T-helper 1 cell treated with Interleukin-12 subunit alpha and Interleukin-12 subunit beta and Interleukin-4 antibody, amounts not matched to agents 30 μg/mL and 1 μg/mL, for 36 hours (primary cell): ENCODE data around the gene P3H2.
A peak's percentile ranks its signal among the peaks of the same experiment; 100 is the strongest.

Source experiments
- H3K27ac Mint-ChIP-seq: one replicate; pipeline ENCODE4 v1.8.0; 2021; ENCODE audit warnings: mild to moderate bottlenecking, mixed read lengths
- H3K27me3 Mint-ChIP-seq: one replicate; pipeline ENCODE4 v1.8.0; 2021; ENCODE audit warnings: low read depth, mixed read lengths
- H3K36me3 Mint-ChIP-seq: one replicate; pipeline ENCODE4 v1.8.0; 2021; ENCODE audit warnings: low read depth, mixed read lengths
- H3K4me1 Mint-ChIP-seq: one replicate; pipeline ENCODE4 v1.8.0; 2021; ENCODE audit warnings: low read depth, mixed read lengths
- H3K4me3 Mint-ChIP-seq: one replicate; pipeline ENCODE4 v1.8.0; 2021; ENCODE audit warnings: mild to moderate bottlenecking, moderate library complexity, mixed read lengths
- H3K9me3 Mint-ChIP-seq: one replicate; pipeline ENCODE4 v1.8.0; 2021; ENCODE audit warnings: mixed read lengths

P3H2 gene

GRCh38 chr3:190139365-190139764 is 18.7 kb upstream of the P3H2 start:
- Mint-ChIP-seq H3K27me3 (peaks cover 4% of the 10 kb centered on the region), H3K27ac (no peak overlapping the region), H3K36me3 (no peaks in the 10 kb centered on the region), H3K9me3 (no peaks in the 10 kb centered on the region), H3K4me1 (no peaks in the 10 kb centered on the region), H3K4me3 (no peak overlapping the region)

- no peak overlapping the region for H3K27ac Mint-ChIP-seq
- H3K27me3 Mint-ChIP-seq = peaks cover 6% of the 10 kb centered on the region
Observed at GRCh38 chr3:190132371-190132770, 11.7 kb upstream of the P3H2 start.

GRCh38 chr3:190131329-190131728 is 10.6 kb upstream of the P3H2 start:
- H3K4me3 Mint-ChIP-seq = no peak overlapping the region
- H3K4me1 Mint-ChIP-seq = no peaks in the 10 kb centered on the region
- no peaks in the 10 kb centered on the region for H3K9me3 Mint-ChIP-seq
- peaks cover 6% of the 10 kb centered on the region for H3K27me3 Mint-ChIP-seq
- H3K27ac Mint-ChIP-seq = no peak overlapping the region
- no peaks in the 10 kb centered on the region for H3K36me3 Mint-ChIP-seq

More at GRCh38 chr3:190132371-190132770, 11.7 kb upstream of the P3H2 start:
- H3K9me3 Mint-ChIP-seq = no peaks in the 10 kb centered on the region
- H3K36me3 Mint-ChIP-seq = no peaks in the 10 kb centered on the region
- no peak overlapping the region for H3K4me3 Mint-ChIP-seq
- no peaks in the 10 kb centered on the region for H3K4me1 Mint-ChIP-seq

- no peaks in the 10 kb centered on the region for H3K9me3 Mint-ChIP-seq
- H3K27ac Mint-ChIP-seq = no peak overlapping the region
- no peaks in the 10 kb centered on the region for H3K36me3 Mint-ChIP-seq
- no peaks in the 10 kb centered on the region for H3K4me1 Mint-ChIP-seq
- H3K4me3 Mint-ChIP-seq = no peak overlapping the region
- H3K27me3 Mint-ChIP-seq = peaks cover 6% of the 10 kb centered on the region
Observed at GRCh38 chr3:190130696-190131095, 10.0 kb upstream of the P3H2 start.

- H3K9me3 Mint-ChIP-seq = no peaks in the 10 kb centered on the region
- no peaks in the 10 kb centered on the region for H3K36me3 Mint-ChIP-seq
- no peaks in the 10 kb centered on the region for H3K4me1 Mint-ChIP-seq
- H3K27ac Mint-ChIP-seq = no peak overlapping the region
- H3K4me3 Mint-ChIP-seq = no peak overlapping the region
- H3K27me3 Mint-ChIP-seq = peaks cover 6% of the 10 kb centered on the region
Observed at GRCh38 chr3:190130037-190130436, 9.3 kb upstream of the P3H2 start.

GRCh38 chr3:190127797-190128196 is 7.1 kb upstream of the P3H2 start:
- Mint-ChIP-seq H3K9me3 (no peaks in the 10 kb centered on the region), H3K36me3 (no peaks in the 10 kb centered on the region), H3K4me3 (no peak overlapping the region), H3K27ac (no peak overlapping the region), H3K4me1 (no peaks in the 10 kb centered on the region), H3K27me3 (peaks cover 6% of the 10 kb centered on the region)

- Mint-ChIP-seq H3K27ac (no peak overlapping the region), H3K9me3 (no peaks in the 10 kb centered on the region), H3K4me1 (no peaks in the 10 kb centered on the region), H3K4me3 (no peak overlapping the region), H3K27me3 (peaks cover 8% of the 10 kb centered on the region), H3K36me3 (no peaks in the 10 kb centered on the region)
Observed at GRCh38 chr3:190127195-190127594, 6.5 kb upstream of the P3H2 start.

- no peak overlapping the region for H3K4me3 Mint-ChIP-seq
- H3K4me1 Mint-ChIP-seq = no peaks in the 10 kb centered on the region
- no peaks in the 10 kb centered on the region for H3K9me3 Mint-ChIP-seq
- no peaks in the 10 kb centered on the region for H3K36me3 Mint-ChIP-seq
- peaks cover 17% of the 10 kb centered on the region for H3K27me3 Mint-ChIP-seq
- no peak overlapping the region for H3K27ac Mint-ChIP-seq
Observed at GRCh38 chr3:190125436-190126068, 4.9 kb upstream of the P3H2 start.

- Mint-ChIP-seq H3K4me3 (no peak overlapping the region), H3K9me3 (no peaks in the 10 kb centered on the region), H3K27ac (no peak overlapping the region), H3K4me1 (peaks cover 2% of the 10 kb centered on the region), H3K36me3 (no peaks in the 10 kb centered on the region), H3K27me3 (peaks cover 28% of the 10 kb centered on the region)
Observed at GRCh38 chr3:190124067-190124466, 3.4 kb upstream of the P3H2 start.

- H3K4me3 Mint-ChIP-seq = no peak overlapping the region
- H3K27me3 Mint-ChIP-seq = peaks cover 40% of the 10 kb centered on the region
- no peak overlapping the region for H3K27ac Mint-ChIP-seq
- peaks cover 2% of the 10 kb centered on the region for H3K4me1 Mint-ChIP-seq
- no peaks in the 10 kb centered on the region for H3K9me3 Mint-ChIP-seq
- no peaks in the 10 kb centered on the region for H3K36me3 Mint-ChIP-seq
Observed at GRCh38 chr3:190122198-190122771, 1.6 kb upstream of the P3H2 start.

- peaks cover 2% of the 10 kb centered on the region for H3K4me1 Mint-ChIP-seq
- H3K4me3 Mint-ChIP-seq = no peak overlapping the region
- no peaks in the 10 kb centered on the region for H3K9me3 Mint-ChIP-seq
- peaks cover 44% of the 10 kb centered on the region for H3K27me3 Mint-ChIP-seq
- no peaks in the 10 kb centered on the region for H3K36me3 Mint-ChIP-seq
- H3K27ac Mint-ChIP-seq = no peak overlapping the region
Observed at GRCh38 chr3:190121383-190121782, 686 bp upstream of the P3H2 start.

- Mint-ChIP-seq H3K9me3 (no peaks in the 10 kb centered on the region), H3K27ac (no peak overlapping the region), H3K27me3 (peaks cover 45% of the 10 kb centered on the region), H3K4me1 (peaks cover 2% of the 10 kb centered on the region), H3K36me3 (no peaks in the 10 kb centered on the region), H3K4me3 (no peak overlapping the region)
Observed at GRCh38 chr3:190121061-190121377, 322 bp upstream of the P3H2 start.

- H3K4me3 Mint-ChIP-seq = peak overlapping the region; percentile 47
- H3K27me3 Mint-ChIP-seq = peaks cover 55% of the 10 kb centered on the region
- H3K9me3 Mint-ChIP-seq = no peaks in the 10 kb centered on the region
- no peaks in the 10 kb centered on the region for H3K36me3 Mint-ChIP-seq
- H3K27ac Mint-ChIP-seq = no peak overlapping the region
- peaks cover 2% of the 10 kb centered on the region for H3K4me1 Mint-ChIP-seq
Observed at GRCh38 chr3:190119461-190120268, 1.0 kb downstream of the P3H2 start.

GRCh38 chr3:190118438-190118837 is 2.3 kb downstream of the P3H2 start:
- Mint-ChIP-seq H3K36me3 (no peaks in the 10 kb centered on the region), H3K4me1 (peaks cover 2% of the 10 kb centered on the region), H3K9me3 (no peaks in the 10 kb centered on the region), H3K4me3 (no peak overlapping the region), H3K27ac (no peak overlapping the region), H3K27me3 (peaks cover 52% of the 10 kb centered on the region)

- Mint-ChIP-seq H3K9me3 (no peaks in the 10 kb centered on the region), H3K27me3 (peaks cover 52% of the 10 kb centered on the region), H3K36me3 (no peaks in the 10 kb centered on the region), H3K27ac (no peak overlapping the region), H3K4me3 (no peak overlapping the region), H3K4me1 (peaks cover 2% of the 10 kb centered on the region)
Observed at GRCh38 chr3:190117981-190118380, 2.7 kb downstream of the P3H2 start.
